Activated naive CD4-positive, alpha-beta T cell (primary cell): ENCODE data around the gene GRID1.
"Not testable (repeated sequence)": the region's sequence is repeated elsewhere in the genome, so short reads cannot be mapped to it uniquely, and the experiment has no call there.

Experiments
- DNase-seq, 4 experiments: peaks; one replicate each; lab custom pipeline; 2025; lab: John Stamatoyannopoulos, UW

The GRID1 gene

GRCh38 chr10:86083206-86083605, 283.4 kb downstream of the GRID1 start:
- no peak for DNase-seq

- DNase-seq, result no peak
Measured at GRCh38 chr10:86082556-86082955, 284.0 kb downstream of the GRID1 start.

GRCh38 chr10:86079088-86079487, 287.5 kb downstream of the GRID1 start:
- no peak for DNase-seq

GRCh38 chr10:86078639-86079035, 288.0 kb downstream of the GRID1 start:
- no peak for DNase-seq

- no peak for DNase-seq
Measured at GRCh38 chr10:86077871-86078638, 288.5 kb downstream of the GRID1 start.

GRCh38 chr10:86077271-86077670, 289.3 kb downstream of the GRID1 start:
- no peak for DNase-seq

GRCh38 chr10:86076497-86076896, 290.1 kb downstream of the GRID1 start:
- DNase-seq, result not testable (repeated sequence)

- DNase-seq, result no peak
Measured at GRCh38 chr10:86075512-86075911, 291.1 kb downstream of the GRID1 start.

GRCh38 chr10:86074294-86074693, 292.3 kb downstream of the GRID1 start:
- no peak for DNase-seq

- no peak for DNase-seq
Measured at GRCh38 chr10:86073199-86073977, 293.2 kb downstream of the GRID1 start.

- no peak for DNase-seq
Measured at GRCh38 chr10:86072413-86072812, 294.2 kb downstream of the GRID1 start.

- no peak for DNase-seq
Measured at GRCh38 chr10:86071758-86072157, 294.8 kb downstream of the GRID1 start.

GRCh38 chr10:86071145-86071544, 295.4 kb downstream of the GRID1 start:
- DNase-seq, result no peak

- DNase-seq, result no peak
Measured at GRCh38 chr10:86070278-86070677, 296.3 kb downstream of the GRID1 start.

GRCh38 chr10:86068231-86069054, 298.2 kb downstream of the GRID1 start:
- DNase-seq, result no peak

GRCh38 chr10:86067436-86068050, 299.1 kb downstream of the GRID1 start:
- no peak for DNase-seq

- no peak for DNase-seq
Measured at GRCh38 chr10:86066696-86067095, 299.9 kb downstream of the GRID1 start.

- no peak for DNase-seq
Measured at GRCh38 chr10:86065711-86066251, 300.8 kb downstream of the GRID1 start.

GRCh38 chr10:86064931-86065662, 301.5 kb downstream of the GRID1 start:
- DNase-seq, result no peak

GRCh38 chr10:86064219-86064618, 302.4 kb downstream of the GRID1 start:
- DNase-seq, result no peak

GRCh38 chr10:86063341-86063740, 303.3 kb downstream of the GRID1 start:
- no peak for DNase-seq
